HCT116 (cell line): Measurements from ENCODE around the gene AKAP13. TPM values are rescaled to one million over a fixed set of nuclear protein-coding genes. Genes with fewer than 3 reads are reported as not detected.

Experiments
- ATAC-seq: fragments of 200-7000 bp; cut with Tn5 transposase; 2 replicates; pipeline ENCODE4 v1.9.1; 2020; ENCODE audit warnings: mild to moderate bottlenecking, moderate library complexity
- BruUV-seq: library from RNA; stranded (reverse); fragments of 400-500 nt; replicated peaks from 2 replicates; lab custom pipeline; 2021; lab: Mats Ljungman, UMichigan
- CTCF ChIA-PET: fragments of 300-600 bp; sonication (Branson Sonifier 250); formaldehyde crosslinking; loops from one replicate; lab custom pipeline; 2021; ENCODE audit warnings: antibody characterized with exemption; lab: Charles Lee
- POLR2A ChIA-PET: fragments of 300-600, 350-600 bp; sonication (Branson Sonifier 250); formaldehyde crosslinking; loops from one replicate; lab custom pipeline; 2021; ENCODE audit warnings: antibody characterized with exemption; lab: Charles Lee
- RAD21 ChIA-PET, 2 experiments: fragments of 300-600 bp; sonication (Branson Sonifier 250); formaldehyde crosslinking; loops; one replicate each; lab custom pipeline; 2023; ENCODE audit warnings: low total read pairs in 2 of 2; ENCODE audit not compliant: uncharacterized antibody in 2 of 2, unreplicated experiment in 2 of 2, low non-redundant PET in 1 of 2; lab: Charles Lee
- DNase-seq: peaks from one replicate; pipeline ENCODE4 v3.0.0-alpha.2; 2010; ENCODE audit warnings: low read depth, low spot score
- H2AFZ ChIP-seq: fragments of 200-600 bp; shearing (Covaris generic), sonication (generic); 2 replicates; pipeline ENCODE4 v1.6.1; 2017; ENCODE audit warnings: low read depth, mixed run types, mixed read lengths, antibody characterized with exemption, low read length; ENCODE audit not compliant: poor library complexity, severe bottlenecking
- H3K27ac ChIP-seq: 2 replicates; pipeline ENCODE4 v1.5.1; 2012; ENCODE audit warnings: low read depth, low read length
- H3K27me3 ChIP-seq: fragments of 200-600 bp; sonication (generic); 2 replicates; pipeline ENCODE4 v1.6.1; 2016; ENCODE audit warnings: mixed run types, low read length, mixed read lengths; ENCODE audit not compliant: insufficient read depth
- H3K36me3 ChIP-seq, 2 experiments: fragments of 200-500 bp in 1 of 2; fragments of 200-600 bp in 1 of 2; sonication (Bioruptor generic) in 1 of 2; sonication (generic) in 1 of 2; 2 replicates each; pipeline versions ENCODE4 v1.5.1 to v1.6.1; 2014 to 2016; ENCODE audit warnings: low read length in 2 of 2, inconsistent platforms in 1 of 2, mixed read lengths in 1 of 2, mixed run types in 1 of 2; ENCODE audit not compliant: insufficient read depth in 2 of 2, control insufficient read depth in 1 of 2
- H3K4me1 ChIP-seq, 2 experiments: fragments of 200-600 bp in 1 of 2; sonication (generic) in 1 of 2; 2 replicates each; pipeline versions ENCODE4 v1.5.1 to v1.6.1; 2012 to 2017; ENCODE audit warnings: low read length in 2 of 2, inconsistent platforms in 1 of 2, mild to moderate bottlenecking in 1 of 2, mixed read lengths in 1 of 2, mixed run types in 1 of 2, moderate library complexity in 1 of 2; ENCODE audit not compliant: insufficient read depth in 2 of 2, control insufficient read depth in 1 of 2
- H3K4me2 ChIP-seq: fragments of 200-600 bp; sonication (generic); 2 replicates; pipeline ENCODE4 v1.6.1; 2017; ENCODE audit warnings: mixed run types, low read length, mixed read lengths
- H3K4me3 ChIP-seq, 2 experiments: fragments of 200-600 bp in 1 of 2; sonication (generic) in 1 of 2; replicated peaks in 1 of 2; 2 replicates each; pipeline ENCODE4 v1.5.1; 2011 to 2016; ENCODE audit warnings: low read length in 2 of 2, control low read depth in 1 of 2, low read depth in 1 of 2, mild to moderate bottlenecking in 1 of 2, mixed read lengths in 1 of 2, mixed run types in 1 of 2
- H3K79me2 ChIP-seq: fragments of 200-600 bp; sonication (generic); 2 replicates; pipeline ENCODE4 v1.6.1; 2017; ENCODE audit warnings: mild to moderate bottlenecking, mixed run types, low read length, moderate library complexity, mixed read lengths; ENCODE audit not compliant: insufficient read depth
- H3K9ac ChIP-seq: fragments of 200-600 bp; sonication (generic); 2 replicates; pipeline ENCODE4 v1.6.1; 2016; ENCODE audit warnings: low read length, mixed read lengths
- H3K9me2 ChIP-seq: fragments of 200-600 bp; sonication (generic), shearing (Covaris generic); 2 replicates; pipeline ENCODE4 v1.6.1; 2017; ENCODE audit warnings: mixed run types, mild to moderate bottlenecking, moderate library complexity; ENCODE audit not compliant: insufficient read depth
- H3K9me3 ChIP-seq, 2 experiments: fragments of 200-500 bp in 1 of 2; fragments of 200-600 bp in 1 of 2; sonication (Bioruptor generic) in 1 of 2; sonication (generic) in 1 of 2; 2 replicates each; pipeline ENCODE4 v1.6.1; 2014 to 2017; ENCODE audit warnings: low read length in 2 of 2, mixed read lengths in 2 of 2, inconsistent platforms in 1 of 2, low read depth in 1 of 2, mild to moderate bottlenecking in 1 of 2, mixed run types in 1 of 2, moderate library complexity in 1 of 2; ENCODE audit not compliant: control insufficient read depth in 1 of 2, insufficient read depth in 1 of 2
- H4K20me1 ChIP-seq: fragments of 200-600 bp; sonication (generic), shearing (Covaris generic); 2 replicates; pipeline ENCODE4 v1.6.1; 2017; ENCODE audit warnings: mixed run types, mild to moderate bottlenecking, moderate library complexity; ENCODE audit not compliant: insufficient read depth
- ELF1 ChIP-seq: IDR thresholded peaks from 2 replicates; pipeline ENCODE4 v1.6.1; 2012; ENCODE audit warnings: low read depth, borderline replicate concordance
- EZH2 ChIP-seq: fragments of 200-600 bp; sonication (generic); IDR thresholded peaks from 2 replicates; pipeline ENCODE4 v1.6.1; 2017; ENCODE audit warnings: antibody characterized with exemption, mixed run types
- EZH2phosphoT487 ChIP-seq: fragments of 200-600 bp; IDR thresholded peaks from 2 replicates; pipeline ENCODE4 v1.6.1; 2018; ENCODE audit warnings: antibody characterized with exemption, borderline replicate concordance
- JUND ChIP-seq: IDR thresholded peaks from 2 replicates; pipeline ENCODE4 v1.6.1; 2012
- POLR2A ChIP-seq: IDR thresholded peaks from 2 replicates; pipeline ENCODE4 v1.7.0; 2011; ENCODE audit warnings: borderline replicate concordance; ENCODE audit not compliant: insufficient read depth, insufficient read length; ENCODE audit errors: extremely low read depth
- TCF7L2 ChIP-seq: IDR thresholded peaks from 2 replicates; pipeline ENCODE4 v1.7.0; 2011; ENCODE audit warnings: borderline replicate concordance, inconsistent platforms; ENCODE audit not compliant: insufficient read depth, insufficient read length; ENCODE audit errors: extremely low read depth
- YY1 ChIP-seq: IDR thresholded peaks from 2 replicates; pipeline ENCODE4 v1.6.1; 2011; ENCODE audit warnings: low read length, low read depth, moderate library complexity, mild to moderate bottlenecking; ENCODE audit not compliant: insufficient replicate concordance; ENCODE audit errors: extremely low read depth
- ZBTB33 ChIP-seq: IDR thresholded peaks from 2 replicates; pipeline ENCODE4 v1.6.1; 2011; ENCODE audit warnings: mild to moderate bottlenecking, low read length, moderate library complexity; ENCODE audit not compliant: insufficient replicate concordance; ENCODE audit errors: extremely low read depth
- intact Hi-C: fragments of 100-400 bp; cut with micrococcal nuclease; formaldehyde crosslinking; loops from 2 replicates; pipeline ENCODE4 v1.10.0; 2022
- total RNA-seq: library from RNA; stranded (reverse); gene quantifications from one replicate; pipeline ENCODE4 v1.2.1, GENCODE V29; 2021; ENCODE audit not compliant: unreplicated experiment
- TF ChIP-seq, protein P1 (sequence below): IDR thresholded peaks from 2 replicates; pipeline ENCODE4 v1.6.1; 2012

The AKAP13 gene
- total RNA-seq, 1 experiment from 2014 or later, result 43.1 TPM

DNA sequence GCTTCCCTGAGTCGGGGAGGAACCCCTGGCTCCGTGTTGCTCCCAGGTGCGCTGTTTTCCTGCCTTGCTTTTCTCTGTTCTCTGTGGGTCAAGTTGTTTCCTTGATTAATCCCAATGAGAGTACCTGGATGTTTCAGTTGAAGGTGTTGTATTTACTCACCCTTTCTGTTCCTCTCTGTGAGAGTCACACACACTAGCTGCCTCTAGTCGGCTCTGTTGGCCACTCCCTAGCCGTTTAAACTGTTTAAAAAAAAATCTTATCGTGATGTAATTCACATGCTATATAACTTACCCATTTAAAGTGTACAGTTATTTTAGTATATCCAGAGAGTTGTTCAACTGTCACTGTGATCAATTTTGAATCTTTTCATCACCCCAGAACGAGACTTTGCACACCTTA lies 74.0 kb downstream of the AKAP13 start:
- H3K36me3 ChIP-seq, result no peaks in the 10 kb centered on the region
- RAD21 ChIA-PET, result no interaction called here
- TF ChIP-seq ZBTB33 (no peak), TCF7L2 (no peak), YY1 (no peak), JUND (no peak), POLR2A (no peak), ELF1 (no peak), EZH2phosphoT487 (no peak), EZH2 (no peak)
- TF ChIP-seq, protein P1, sequence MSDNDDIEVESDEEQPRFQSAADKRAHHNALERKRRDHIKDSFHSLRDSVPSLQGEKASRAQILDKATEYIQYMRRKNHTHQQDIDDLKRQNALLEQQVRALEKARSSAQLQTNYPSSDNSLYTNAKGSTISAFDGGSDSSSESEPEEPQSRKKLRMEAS, result no peak
- TF ChIP-seq, all 23 proteins: peak for 0
- no peak overlapping the region for H3K4me2 ChIP-seq
- no peaks in the 10 kb centered on the region for H3K27me3 ChIP-seq
- CTCF ChIA-PET, result no interaction called here
- POLR2A ChIA-PET, result no interaction called here
- no peak overlapping the region for H3K4me3 ChIP-seq
- H3K79me2 ChIP-seq, result peaks cover 73% of the 10 kb centered on the region
- H3K4me1 ChIP-seq, result peaks cover 9 to 15% of the 10 kb centered on the region in 2 experiments; a peak in 3 of 4 replicates
- no peak for DNase-seq
- no peak overlapping the region for H2AFZ ChIP-seq
- peaks cover 0 to 4% of the 10 kb centered on the region in 2 experiments; a peak in 1 of 4 replicates for H3K9me3 ChIP-seq
- no peaks in the 10 kb centered on the region for H4K20me1 ChIP-seq
- intact Hi-C loops, result no loop called here
- no peak overlapping the region for H3K9ac ChIP-seq
- no peak for ATAC-seq
- H3K9me2 ChIP-seq, result no peaks in the 10 kb centered on the region
- BruUV-seq, result no TSS peak
- no peak overlapping the region for H3K27ac ChIP-seq
